ENCODE data around the gene PKN1.

GRCh38 chr19:14502334-14503092, 69.4 kb downstream of the PKN1 start:
- no peak for TF ChIP-seq CTCF (IDR thresholded peaks at IDR 0.05)
- TF ChIP-seq POLR2A (IDR thresholded peaks at IDR 0.05), result no peak

All from right lobe of liver (tissue), 4 donors.